ENCODE results near the gene CD177. TPM values are rescaled to one million over a fixed set of nuclear protein-coding genes. Genes with fewer than 3 reads are reported as not detected.
"Not testable (repeated sequence)": the region's sequence is repeated elsewhere in the genome, so short reads cannot be mapped to it uniquely, and the experiment has no call there.

Gene CD177
- total RNA-seq, 1 donor from 2014 or later: not detected

GRCh38 chr19:43367822-43368221 lies 14.3 kb downstream of the CD177 start:
- intact Hi-C loops (cut with micrococcal nuclease): no loop called here
- Mint-ChIP-seq H3K4me1 (no peaks in the 10 kb centered on the region), H3K36me3 (ENCODE audit: low read depth) (no peaks in the 10 kb centered on the region), H3K4me3 (no peak overlapping the region), H3K9me3 (no peaks in the 10 kb centered on the region), H3K27ac (no peak overlapping the region), H3K27me3 (peaks cover 1% of the 10 kb centered on the region)
- no peak for DNase-seq
- ChIA-PET CTCF (no interaction called here), POLR2A (no interaction called here)
- ATAC-seq (ENCODE audit: low read depth): no peak
- no peak for TF ChIP-seq CTCF (IDR thresholded peaks at IDR 0.05)

GRCh38 chr19:43368897-43369296 lies 15.4 kb downstream of the CD177 start:
- ATAC-seq (ENCODE audit: low read depth); H3K4me1 Mint-ChIP-seq; H3K9me3 Mint-ChIP-seq; CTCF ChIA-PET; H3K27me3 Mint-ChIP-seq; H3K27ac Mint-ChIP-seq; DNase-seq; H3K4me3 Mint-ChIP-seq; POLR2A ChIA-PET; H3K36me3 Mint-ChIP-seq (ENCODE audit: low read depth); intact Hi-C loops (cut with micrococcal nuclease): not testable (repeated sequence)

GRCh38 chr19:43371909-43372308 lies 18.4 kb downstream of the CD177 start:
- ATAC-seq (ENCODE audit: low read depth): no peak
- Mint-ChIP-seq H3K4me1 (no peaks in the 10 kb centered on the region), H3K9me3 (no peaks in the 10 kb centered on the region), H3K27ac (no peak overlapping the region), H3K36me3 (ENCODE audit: low read depth) (no peaks in the 10 kb centered on the region), H3K27me3 (peaks cover 1% of the 10 kb centered on the region), H3K4me3 (no peak overlapping the region)
- ChIA-PET POLR2A (no interaction called here), CTCF (no interaction called here)
- no peak for TF ChIP-seq CTCF (IDR thresholded peaks at IDR 0.05)
- intact Hi-C loops (cut with micrococcal nuclease): no loop called here
- DNase-seq: no peak

- POLR2A ChIA-PET: no interaction called here
- CTCF ChIA-PET: no interaction called here
- Mint-ChIP-seq H3K36me3 (ENCODE audit: low read depth) (no peaks in the 10 kb centered on the region), H3K27me3 (peaks cover 1% of the 10 kb centered on the region), H3K4me1 (no peaks in the 10 kb centered on the region), H3K27ac (no peak overlapping the region), H3K4me3 (no peak overlapping the region), H3K9me3 (no peaks in the 10 kb centered on the region)
- DNase-seq (no peak), ATAC-seq (ENCODE audit: low read depth) (no peak)
- no peak for TF ChIP-seq CTCF (IDR thresholded peaks at IDR 0.05)
- intact Hi-C loops (cut with micrococcal nuclease): no loop called here
Measured at GRCh38 chr19:43372462-43372861, 19.0 kb downstream of the CD177 start.

GRCh38 chr19:43377624-43378023 lies 24.1 kb downstream of the CD177 start:
- H3K27me3 Mint-ChIP-seq; ATAC-seq (ENCODE audit: low read depth); H3K9me3 Mint-ChIP-seq; POLR2A ChIA-PET; DNase-seq; H3K36me3 Mint-ChIP-seq (ENCODE audit: low read depth); intact Hi-C loops (cut with micrococcal nuclease); CTCF ChIA-PET; H3K4me1 Mint-ChIP-seq; H3K27ac Mint-ChIP-seq; H3K4me3 Mint-ChIP-seq: not testable (repeated sequence)

- Mint-ChIP-seq H3K4me1 (peaks cover under 1% of the 10 kb centered on the region), H3K4me3 (no peak overlapping the region), H3K9me3 (no peaks in the 10 kb centered on the region), H3K27me3 (peaks cover 6% of the 10 kb centered on the region), H3K36me3 (ENCODE audit: low read depth) (no peaks in the 10 kb centered on the region), H3K27ac (no peak overlapping the region)
- no peak for ATAC-seq (ENCODE audit: low read depth)
- ChIA-PET CTCF (no interaction called here), POLR2A (no interaction called here)
- intact Hi-C loops (cut with micrococcal nuclease): no loop called here
- no peak for DNase-seq
- TF ChIP-seq CTCF (IDR thresholded peaks at IDR 0.05): no peak
Measured at GRCh38 chr19:43380008-43380407, 26.5 kb downstream of the CD177 start.

Data from activated B cell treated with CpG ODN at 0.5 μM for 24 hours (primary cell).